M059J (cell line): ENCODE results near the gene C20orf204. TPM values are rescaled to one million over a fixed set of nuclear protein-coding genes. Genes with fewer than 3 reads are reported as not detected.

Experiments
- DNase-seq: peaks from one replicate; pipeline ENCODE4 v3.0.0-alpha.2; 2012; ENCODE audit warnings: low read depth
- total RNA-seq: library from RNA; depleted of rRNA; stranded (reverse); fragments of >200 nt; shearing (Covaris generic); gene quantifications from 2 replicates; pipeline ENCODE4 v1.2.3, GENCODE V29; 2014

The C20orf204 gene
- total RNA-seq, 1 experiment from 2014 or later: 0.02 TPM

DNA sequence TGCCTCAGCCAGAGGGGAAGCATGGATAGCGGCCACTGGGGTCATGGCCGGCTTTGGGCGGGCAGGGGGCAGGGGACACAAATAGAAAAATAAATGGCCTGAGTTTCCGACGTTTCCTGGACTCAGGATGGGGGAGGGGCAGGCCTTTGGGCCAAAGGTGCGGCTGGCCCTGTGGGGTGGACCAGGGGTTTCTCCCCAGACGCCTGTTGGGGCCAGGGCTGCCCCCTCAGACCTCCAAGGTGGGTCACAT lies 20.6 kb downstream of the C20orf204 start:
- DNase-seq: no peak

DNA sequence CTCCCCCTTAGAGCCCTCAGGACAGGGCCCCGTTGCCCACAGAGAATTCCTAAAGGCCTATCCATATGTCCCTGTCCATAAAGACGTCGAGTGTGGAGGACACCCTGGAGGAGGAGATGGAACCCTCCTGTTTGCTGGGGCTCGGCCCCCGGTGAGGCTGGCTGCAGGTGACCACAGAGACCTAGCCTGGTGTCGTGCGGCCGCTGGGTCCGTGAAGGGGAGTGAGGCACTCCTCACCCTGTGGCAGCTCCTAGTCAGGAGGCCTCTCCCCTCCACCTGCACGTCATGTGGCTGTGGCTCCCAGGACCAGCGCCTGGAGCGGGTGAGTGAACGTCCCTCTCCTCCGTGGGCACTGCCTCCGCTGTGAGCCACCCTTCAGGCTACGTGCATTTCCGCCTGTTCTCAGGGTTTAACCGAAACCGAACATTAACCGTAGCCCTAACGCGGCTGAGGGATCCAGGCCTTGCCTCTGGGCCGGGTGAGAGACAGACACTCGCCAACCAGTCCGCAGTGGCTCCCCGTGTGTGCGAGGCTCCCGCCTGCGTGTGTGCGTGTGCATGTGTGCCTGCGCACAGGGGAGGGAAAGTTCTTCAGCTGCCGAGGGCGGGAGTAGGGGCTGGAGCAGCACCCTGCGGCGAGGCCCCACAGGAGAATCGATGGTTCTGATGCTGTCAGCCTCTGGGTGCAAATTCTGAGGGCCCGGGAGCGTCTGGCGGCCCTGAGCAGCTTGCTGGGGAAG lies 21.1 kb downstream of the C20orf204 start:
- DNase-seq: no peak

DNA sequence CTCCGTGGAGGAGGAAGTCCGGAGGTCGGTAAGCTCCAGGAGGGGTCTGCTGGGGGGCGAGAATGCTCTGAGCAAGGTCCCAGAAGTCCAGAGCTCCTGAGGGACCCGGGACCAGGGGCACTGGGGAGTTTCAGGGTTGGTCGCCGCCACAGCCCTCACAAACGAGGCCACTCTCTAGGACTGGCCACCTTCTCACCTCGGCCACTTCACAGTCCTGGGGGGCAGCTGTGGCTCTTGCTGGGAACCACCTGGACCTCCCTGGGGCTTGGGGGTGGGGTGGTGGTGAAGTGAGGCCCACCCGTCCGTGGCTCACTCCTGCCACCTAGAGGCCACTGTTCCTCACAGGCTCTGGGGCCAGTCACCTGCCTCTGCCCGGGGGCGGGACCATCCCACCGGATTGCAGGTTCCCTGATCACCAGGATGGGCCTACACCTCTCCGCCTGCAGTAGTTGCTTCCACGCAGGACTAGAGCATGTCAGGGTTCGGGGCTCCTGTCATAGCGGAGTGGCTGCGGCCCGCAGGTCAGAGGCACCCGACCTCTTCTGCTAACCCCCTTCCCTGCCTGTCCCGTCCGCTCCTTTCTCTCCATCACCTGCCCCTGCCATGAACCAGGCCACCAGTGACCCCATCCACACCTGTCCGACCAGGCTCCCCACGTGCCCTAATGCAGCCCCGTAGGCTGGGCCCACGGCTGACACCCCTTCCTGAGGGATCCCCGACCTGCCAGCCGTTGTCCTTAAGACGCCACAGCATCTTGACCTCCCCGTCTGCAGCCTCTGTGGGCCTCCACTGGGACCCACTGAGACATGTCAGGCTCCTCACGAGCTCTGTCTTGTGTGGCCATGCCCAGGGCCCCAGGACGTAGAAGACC lies 21.9 kb downstream of the C20orf204 start:
- peak; percentile 67 for DNase-seq

DNA sequence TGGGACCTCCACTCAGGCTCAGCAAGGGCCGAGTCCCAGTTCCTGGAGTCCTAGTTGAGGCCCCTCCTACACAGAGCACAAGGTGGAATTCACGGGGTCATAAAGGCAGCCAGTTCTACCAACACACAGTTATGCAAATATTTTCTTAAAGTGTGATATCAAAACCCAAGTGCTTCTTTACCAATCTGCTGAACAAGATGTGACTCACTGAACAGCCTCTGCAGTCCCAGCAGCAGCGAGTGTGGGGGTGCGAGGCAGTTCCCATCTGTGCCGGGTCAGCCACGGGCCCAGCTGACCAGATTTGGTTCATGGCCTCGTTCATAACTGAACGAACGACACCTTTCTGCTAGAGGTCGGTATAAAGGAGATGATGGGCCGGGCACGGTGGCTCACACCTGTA lies 22.6 kb downstream of the C20orf204 start:
- DNase-seq: peak; percentile 45

DNA sequence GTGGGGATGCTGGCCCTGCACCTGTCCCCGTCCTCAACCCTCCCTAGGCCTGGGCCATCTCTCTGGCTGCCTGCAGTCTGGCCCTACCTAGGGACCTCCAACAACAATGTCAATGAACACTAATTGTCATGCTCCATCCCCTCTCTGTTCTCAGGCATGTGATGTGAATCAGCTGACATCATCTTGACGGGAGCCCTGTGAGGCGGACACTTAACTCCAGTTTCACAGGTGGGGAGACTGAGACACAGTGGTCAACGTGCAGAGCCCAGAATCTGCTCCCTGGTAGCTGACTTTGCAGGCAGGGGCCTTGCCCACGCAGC lies 26.3 kb downstream of the C20orf204 start:
- no peak for DNase-seq

DNA sequence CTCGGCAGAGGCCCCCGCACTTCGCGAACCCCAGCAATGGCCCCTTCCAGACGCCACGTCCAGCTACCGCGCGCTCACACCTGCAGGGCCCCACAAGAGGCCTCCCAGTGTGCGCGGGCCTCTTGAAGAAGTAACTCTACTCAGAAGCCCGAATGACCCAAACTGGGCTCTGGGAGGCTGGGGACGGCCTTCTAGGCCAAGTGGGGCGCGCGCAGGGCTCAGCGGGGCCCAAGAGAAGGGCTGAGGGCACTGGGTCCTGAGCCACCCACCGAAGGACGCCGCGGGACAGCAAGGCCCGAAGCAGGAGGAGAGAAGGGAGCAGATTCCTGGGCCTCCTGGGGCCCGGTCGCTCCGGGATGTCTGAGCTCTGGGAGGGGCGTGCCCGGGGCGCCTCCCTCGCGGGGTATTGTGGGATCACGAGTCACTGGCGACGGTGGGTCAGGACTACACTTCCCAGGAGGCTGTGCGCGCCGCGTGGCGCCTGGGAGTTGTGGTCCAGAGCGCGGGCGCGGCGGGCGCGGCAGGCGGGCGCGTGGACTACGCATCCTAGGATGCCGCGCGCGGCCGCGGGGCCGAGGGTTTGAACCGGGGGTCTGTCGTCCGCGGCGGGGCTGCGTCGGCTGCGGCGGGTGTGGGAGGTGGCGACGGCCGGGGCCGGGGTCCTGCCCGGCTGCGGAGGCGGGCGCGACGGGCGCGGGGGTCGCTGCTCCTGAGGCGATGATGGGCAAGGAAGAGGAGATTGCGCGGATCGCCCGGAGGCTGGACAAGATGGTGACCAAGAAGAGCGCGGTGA lies 26.8 kb downstream of the C20orf204 start, which contains the start of gene TCEA2:
TSS of gene TCEA2 (plus strand) at position 603 of the 793 bp plus-strand sequence. CDS start at position 718, 115 bp downstream.
- DNase-seq: peak; percentile 97

DNA sequence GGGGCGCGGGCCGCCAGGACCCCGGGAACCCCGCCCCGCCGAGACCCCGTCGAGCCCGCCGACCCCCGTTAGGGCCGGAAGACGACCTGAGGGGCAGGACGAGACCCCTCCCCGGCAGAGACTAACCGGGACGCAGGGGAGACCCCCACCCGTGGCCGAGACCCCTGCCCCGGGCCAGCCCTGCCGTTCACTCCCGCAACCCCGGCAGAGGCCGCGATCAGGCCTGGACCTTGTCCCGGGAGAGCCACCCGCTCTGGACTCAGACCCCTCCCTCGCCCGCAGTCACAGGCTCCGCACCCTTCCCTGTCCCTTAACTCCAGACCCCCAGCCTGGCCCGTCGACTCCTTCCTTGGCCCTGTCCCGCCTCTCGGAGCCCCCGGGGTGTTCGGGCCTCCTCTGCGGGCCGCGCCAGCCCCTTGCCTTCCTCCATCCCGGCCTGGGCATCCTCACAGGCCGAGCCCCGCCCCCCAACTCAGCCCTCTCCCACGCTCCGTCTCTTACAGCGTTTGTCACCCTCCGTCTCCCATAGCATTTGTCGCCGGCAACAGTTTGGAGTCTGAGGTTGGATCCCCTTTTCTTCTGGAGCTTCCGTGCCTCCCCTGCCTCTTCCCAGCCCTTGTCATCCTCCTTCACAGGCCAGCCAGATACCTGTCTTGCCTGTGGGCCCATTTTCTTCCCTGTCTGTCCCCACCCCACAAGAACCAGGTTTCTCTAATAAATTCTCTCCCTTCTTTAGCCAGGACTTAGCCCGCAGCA lies 27.6 kb downstream of the C20orf204 start:
- peak; percentile 50 for DNase-seq

DNA sequence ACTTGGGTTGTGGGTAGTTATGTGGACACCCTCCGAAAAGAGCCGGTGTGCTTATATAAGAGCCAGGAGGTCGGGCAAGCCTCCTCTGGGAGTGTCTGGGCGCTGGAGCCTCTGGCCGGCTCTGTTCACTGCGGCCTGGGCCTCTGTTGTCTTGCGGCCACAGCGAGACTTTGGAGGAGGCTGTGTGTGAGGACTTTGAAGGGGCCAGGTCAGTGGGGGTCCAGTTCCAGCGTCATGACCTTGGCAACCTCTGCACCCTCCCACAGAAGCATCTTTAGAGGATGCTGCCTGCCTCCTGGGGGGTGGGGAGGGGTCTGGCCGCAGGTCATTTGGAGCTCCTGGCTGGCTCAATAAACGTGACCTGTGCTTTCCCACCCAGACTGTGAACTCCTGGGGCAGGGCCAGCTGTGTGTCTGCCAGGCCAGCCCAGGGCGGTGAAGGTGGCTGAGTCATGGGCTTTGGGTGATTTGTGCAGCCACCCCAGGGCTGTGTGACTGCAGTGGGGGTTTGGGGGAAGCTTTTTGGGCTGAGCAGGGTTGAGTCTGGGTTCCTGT lies 28.2 kb downstream of the C20orf204 start:
- DNase-seq: peak; percentile 94

DNA sequence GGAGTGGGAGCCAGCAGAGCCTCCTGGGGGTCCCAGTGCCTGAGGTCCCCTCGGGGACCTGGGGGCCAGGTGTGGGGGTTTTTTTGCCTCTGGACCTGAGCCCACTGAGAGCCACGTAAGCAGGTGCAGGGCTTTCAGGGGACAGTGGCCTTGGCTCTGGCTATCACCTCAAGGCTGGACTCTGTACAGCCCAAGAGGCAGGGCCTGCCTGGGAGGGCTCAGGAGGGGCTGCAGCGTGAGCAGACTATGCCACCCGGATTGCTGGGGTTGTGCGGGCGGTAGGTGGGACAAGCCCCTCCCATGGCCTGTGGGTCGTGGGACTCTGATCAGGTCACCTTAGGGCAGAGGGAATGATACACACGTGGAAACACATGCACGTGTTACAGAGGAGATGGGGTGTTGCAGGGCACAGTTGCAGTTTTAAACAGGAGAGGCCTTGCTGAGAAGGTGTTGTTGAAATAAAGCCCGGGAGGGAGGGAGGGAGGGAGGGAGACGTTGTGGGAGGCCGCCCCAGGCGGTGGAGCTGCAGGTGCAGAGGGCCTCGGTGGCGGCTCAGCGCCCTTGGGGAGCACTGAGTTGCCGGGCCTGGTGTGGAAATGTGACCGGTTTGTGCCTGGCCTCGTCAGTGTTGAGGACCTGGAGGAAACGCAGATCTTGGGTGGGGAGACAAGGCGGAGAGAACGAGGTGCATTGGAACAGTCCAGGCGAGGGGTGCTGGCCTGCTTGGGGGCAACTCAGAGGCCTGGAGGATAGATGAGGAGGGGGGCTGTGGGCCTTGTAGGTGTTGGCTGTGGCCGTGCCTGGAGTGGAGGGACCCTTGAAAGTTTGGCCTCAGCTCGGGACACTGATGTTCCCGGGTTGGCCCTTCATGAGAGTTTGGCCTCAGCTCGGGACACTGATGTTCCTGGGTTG lies 29.3 kb downstream of the C20orf204 start:
- DNase-seq: no peak

DNA sequence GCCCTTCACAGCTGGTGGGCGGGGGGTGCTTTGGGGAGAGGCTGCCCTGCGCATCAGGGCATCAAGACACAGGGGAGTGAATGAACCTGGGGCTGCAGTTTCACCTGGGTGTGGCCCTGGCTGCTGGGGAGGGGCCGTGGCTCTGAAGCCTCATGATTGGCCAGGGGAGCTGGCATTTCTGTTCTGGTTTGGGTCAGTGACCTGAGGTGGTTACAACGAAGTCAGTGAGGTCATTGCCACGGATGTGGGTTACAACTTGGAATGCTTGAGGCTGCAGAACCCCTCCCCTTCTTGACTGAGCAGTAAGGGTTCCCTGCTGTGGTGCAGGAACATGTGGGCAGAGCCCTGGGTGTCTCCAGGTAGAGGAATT lies 30.0 kb downstream of the C20orf204 start:
- DNase-seq: peak; percentile 99

DNA sequence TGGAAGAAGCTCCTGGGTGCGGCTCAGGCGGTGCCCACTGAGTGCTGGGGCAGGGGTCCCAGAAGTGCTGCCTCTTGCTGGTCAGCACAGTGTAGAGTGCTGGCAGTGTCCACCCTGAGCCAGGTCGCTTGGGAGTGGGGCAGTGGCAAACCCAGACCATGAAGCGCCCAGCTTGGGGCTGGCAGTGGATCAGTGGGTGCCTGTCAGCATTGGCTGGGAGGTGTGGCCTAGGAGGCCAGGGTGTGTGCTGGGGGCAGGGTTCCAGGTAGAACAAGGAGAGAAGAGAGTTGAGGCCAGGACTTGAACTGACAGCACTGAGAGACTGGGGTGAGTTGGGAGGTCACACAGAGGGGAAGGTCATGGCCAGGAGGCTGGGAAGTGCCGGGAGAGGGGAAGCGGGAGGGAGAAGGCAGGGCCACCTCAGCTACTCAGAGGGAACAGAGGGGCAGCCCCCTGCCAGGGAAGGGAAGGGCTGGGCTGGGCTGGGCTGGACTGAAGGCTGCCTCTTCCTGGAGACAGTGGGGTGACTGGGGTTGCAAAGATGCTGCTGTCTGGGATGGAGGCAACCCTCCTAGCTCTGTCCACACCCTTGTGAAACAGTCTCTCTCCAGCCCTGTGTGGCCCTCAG lies 31.1 kb downstream of the C20orf204 start:
- no peak for DNase-seq

DNA sequence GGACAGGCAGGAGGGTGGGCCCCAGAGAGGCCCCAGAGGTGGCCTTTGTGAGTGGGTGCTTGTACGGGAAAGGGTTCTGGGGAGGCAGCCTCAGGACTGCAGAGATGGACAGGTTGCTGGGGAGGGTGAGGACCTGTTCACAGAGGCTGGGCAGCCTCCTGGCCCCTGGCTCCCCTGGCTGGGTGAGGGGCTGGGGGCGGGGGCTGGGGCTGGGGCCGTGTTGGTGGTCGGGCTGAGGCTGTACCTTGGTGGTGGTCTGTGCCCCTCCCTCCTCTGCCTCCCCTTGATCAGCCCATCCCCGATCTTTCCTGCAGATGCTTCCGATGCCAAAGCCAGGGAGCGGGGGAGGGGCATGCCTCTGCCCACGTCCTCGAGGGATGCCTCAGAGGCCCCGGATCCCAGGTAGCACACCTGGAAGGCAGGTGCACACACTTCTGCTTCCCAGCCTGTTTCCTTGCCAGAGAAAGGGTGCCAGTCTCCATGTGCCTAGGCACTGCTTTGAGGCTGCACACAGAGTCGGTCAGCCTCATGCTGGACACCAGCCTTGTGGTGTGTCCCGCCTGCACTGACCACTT lies 31.8 kb downstream of the C20orf204 start:
- DNase-seq: no peak

DNA sequence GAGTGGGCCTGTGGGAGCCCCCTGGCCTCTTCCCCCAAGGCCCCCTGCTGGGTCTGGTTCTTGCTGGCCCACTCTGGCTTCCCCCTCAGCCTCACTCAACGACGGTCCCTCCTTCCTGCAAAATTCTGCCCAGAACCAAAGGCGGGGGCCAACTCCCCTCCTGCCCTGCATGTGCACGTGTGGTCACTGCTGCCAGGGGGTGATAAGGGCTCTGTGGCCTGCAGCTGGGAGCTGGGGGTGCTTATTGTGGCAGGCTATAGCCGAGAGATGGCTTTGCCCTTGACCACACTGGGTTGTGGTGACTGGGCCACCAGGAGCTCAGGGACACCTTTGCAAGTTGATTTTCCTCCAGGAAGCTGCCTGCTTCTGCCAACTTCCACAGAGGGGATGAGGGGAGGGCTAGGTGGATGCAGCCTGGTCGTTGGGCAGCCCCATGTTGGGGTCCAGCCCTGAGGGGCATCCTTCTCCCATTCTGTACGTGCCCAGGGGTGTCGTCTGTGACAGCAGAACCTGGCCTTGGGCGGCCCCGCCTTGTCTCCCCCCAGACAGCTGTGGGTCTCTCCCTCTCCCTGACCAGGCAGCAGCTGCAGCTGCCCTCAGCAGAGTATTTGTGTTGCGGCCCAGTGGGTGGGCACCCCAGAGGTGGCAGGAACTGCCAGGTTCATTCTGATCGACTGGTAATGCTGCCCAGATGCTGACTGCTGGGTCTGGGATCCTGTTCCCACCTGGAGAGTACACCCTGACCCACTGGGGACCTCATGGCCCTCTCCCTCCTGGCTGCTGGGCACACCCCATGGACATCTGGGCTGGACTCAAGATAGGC lies 32.6 kb downstream of the C20orf204 start:
- no peak for DNase-seq

DNA sequence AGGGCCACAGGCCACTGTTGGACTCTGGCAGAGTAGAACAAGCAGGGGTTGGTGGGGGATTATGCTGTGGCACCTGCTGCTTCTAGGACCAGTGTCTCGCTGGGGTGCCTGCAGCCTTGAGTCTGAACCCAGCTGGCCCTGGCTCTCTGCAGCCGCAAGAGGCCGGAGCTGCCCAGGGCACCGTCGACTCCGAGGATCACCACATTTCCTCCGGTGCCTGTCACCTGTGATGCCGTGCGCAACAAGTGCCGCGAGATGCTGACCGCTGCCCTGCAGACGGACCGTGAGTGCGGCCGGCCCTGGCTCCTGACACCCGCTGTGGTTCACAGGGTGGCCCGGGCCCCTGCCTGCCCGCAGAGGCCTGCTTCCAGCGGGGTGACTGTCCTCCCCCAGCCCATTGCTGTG lies 33.2 kb downstream of the C20orf204 start:
- DNase-seq: no peak

DNA sequence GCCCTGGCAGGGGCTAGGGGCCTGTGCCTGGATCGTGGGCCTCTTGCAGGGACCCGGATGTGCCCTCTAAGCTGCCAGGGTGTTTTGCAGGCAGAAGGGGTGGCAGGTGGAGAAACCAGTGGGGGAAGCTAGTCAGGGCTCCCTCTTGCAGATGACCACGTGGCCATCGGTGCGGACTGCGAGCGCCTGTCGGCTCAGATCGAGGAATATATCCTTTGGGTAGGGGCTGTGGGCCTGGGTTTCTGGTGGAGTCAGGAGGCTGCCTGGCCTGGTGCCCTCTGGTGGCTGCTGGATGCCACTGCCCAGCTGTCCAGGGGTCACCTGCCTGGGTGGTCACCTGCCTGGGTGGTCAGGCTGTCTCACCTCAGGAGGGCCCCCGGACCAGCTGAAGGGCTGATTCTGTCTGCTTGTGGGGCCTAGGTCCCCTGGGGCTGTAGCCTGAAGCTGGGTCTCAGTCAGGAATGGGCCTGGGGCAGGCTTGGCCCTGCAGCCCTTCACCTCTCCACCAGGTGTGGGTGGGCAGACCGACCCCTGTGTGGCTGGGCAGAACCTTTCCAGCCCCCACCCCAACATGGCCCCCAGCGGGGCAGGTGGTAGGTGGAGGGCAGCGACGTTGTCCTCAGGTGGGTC lies 33.7 kb downstream of the C20orf204 start:
- DNase-seq: no peak

DNA sequence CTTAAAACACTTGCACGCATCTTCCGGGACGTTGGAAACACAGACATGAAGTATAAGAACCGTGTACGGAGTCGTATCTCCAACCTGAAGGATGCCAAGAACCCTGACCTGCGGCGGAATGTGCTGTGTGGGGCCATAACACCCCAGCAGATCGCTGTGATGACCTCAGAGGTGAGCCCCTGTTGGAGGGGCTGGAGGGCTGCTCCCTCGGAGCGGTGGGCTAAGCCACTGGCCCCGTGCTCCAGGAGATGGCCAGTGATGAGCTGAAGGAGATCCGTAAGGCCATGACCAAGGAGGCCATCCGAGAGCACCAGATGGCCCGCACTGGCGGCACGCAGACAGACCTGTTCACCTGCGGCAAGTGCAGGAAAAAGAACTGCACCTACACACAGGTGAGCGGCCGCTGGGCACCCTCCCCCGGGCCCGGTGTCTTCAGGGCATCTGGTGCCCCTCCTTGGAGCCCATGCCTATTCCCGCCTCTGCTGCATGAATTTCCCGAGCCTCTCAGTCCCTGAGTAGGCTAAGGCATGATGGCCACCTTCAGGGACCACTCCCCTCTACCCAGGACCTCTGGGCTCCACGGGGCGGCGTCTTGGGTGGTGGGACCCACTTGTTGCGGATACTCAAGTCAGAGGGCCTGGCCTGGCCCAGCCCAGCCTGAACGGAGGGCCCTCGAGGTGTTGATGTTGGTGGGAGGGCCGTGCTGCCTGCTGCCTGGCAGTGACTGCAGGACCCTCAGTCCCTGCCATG lies 34.4 kb downstream of the C20orf204 start:
- no peak for DNase-seq
